Neural progenitor cell (in vitro differentiated cells): ENCODE data around the gene TMEM120B. TPM values are rescaled to one million over a fixed set of nuclear protein-coding genes. Genes with fewer than 3 reads are reported as not detected.

Source experiments
- DNase-seq: peaks from one replicate; pipeline ENCODE4 v3.0.0-alpha.2; 2016; ENCODE audit warnings: low spot score
- H2AFZ ChIP-seq: fragments of 200-600 bp; sonication (generic); replicated peaks from 2 replicates; pipeline ENCODE4 v1.6.1; 2016; ENCODE audit warnings: antibody characterized with exemption
- H3F3A ChIP-seq: fragments of 200-600 bp; sonication (generic); 2 replicates; pipeline ENCODE4 v1.6.1; 2016; ENCODE audit warnings: antibody characterized with exemption, low read depth
- H3K27ac ChIP-seq: fragments of 200-600 bp; sonication (generic); 2 replicates; pipeline ENCODE4 v1.5.1; 2016; ENCODE audit warnings: mild to moderate bottlenecking
- H3K27me3 ChIP-seq: fragments of 200-600 bp; sonication (generic); 2 replicates; pipeline ENCODE4 v1.6.1; 2016; ENCODE audit warnings: mild to moderate bottlenecking, moderate library complexity
- H3K36me3 ChIP-seq: fragments of 200-600 bp; sonication (generic); 2 replicates; pipeline ENCODE4 v1.5.1; 2016
- H3K4me1 ChIP-seq: fragments of 200-600 bp; sonication (generic); 2 replicates; pipeline ENCODE4 v1.6.1; 2016; ENCODE audit warnings: mixed run types
- H3K4me2 ChIP-seq: fragments of 200-600 bp; sonication (generic); 2 replicates; pipeline ENCODE4 v1.6.1; 2016
- H3K4me3 ChIP-seq: fragments of 200-600 bp; sonication (generic); 2 replicates; pipeline ENCODE4 v1.5.1; 2016
- H3K79me2 ChIP-seq: fragments of 200-600 bp; sonication (generic); 2 replicates; pipeline ENCODE4 v1.6.1; 2016; ENCODE audit warnings: low read depth
- H3K9ac ChIP-seq: fragments of 200-600 bp; sonication (generic); 2 replicates; pipeline ENCODE4 v1.6.1; 2016
- H3K9me3 ChIP-seq: fragments of 200-600 bp; sonication (generic); 2 replicates; pipeline ENCODE4 v1.5.1; 2016; ENCODE audit warnings: low read depth
- H4K20me1 ChIP-seq: fragments of 200-600 bp; sonication (generic); 2 replicates; pipeline ENCODE4 v1.6.1; 2016; ENCODE audit warnings: low read depth
- H3K27ac Mint-ChIP-seq: 3 replicates; pipeline ENCODE4 v1.8.0; 2021; ENCODE audit warnings: mixed read lengths
- H3K27me3 Mint-ChIP-seq: 2 replicates; pipeline ENCODE4 v1.8.0; 2022; ENCODE audit warnings: low read depth, mild to moderate bottlenecking, inconsistent platforms, moderate library complexity, mixed read lengths; ENCODE audit not compliant: insufficient read depth
- H3K36me3 Mint-ChIP-seq: 3 replicates; pipeline ENCODE4 v1.8.0; 2021; ENCODE audit warnings: mixed read lengths
- H3K4me1 Mint-ChIP-seq: 3 replicates; pipeline ENCODE4 v1.8.0; 2021; ENCODE audit warnings: mixed read lengths
- H3K4me3 Mint-ChIP-seq: 3 replicates; pipeline ENCODE4 v1.8.0; 2021; ENCODE audit warnings: mild to moderate bottlenecking, moderate library complexity, mixed read lengths
- H3K9me3 Mint-ChIP-seq: 3 replicates; pipeline ENCODE4 v1.8.0; 2020; ENCODE audit warnings: mixed read lengths
- CTCF ChIP-seq: fragments of 200-600 bp; sonication (generic); IDR thresholded peaks from 2 replicates; pipeline ENCODE4 v1.5.1; 2017; ENCODE audit warnings: antibody characterized with exemption, mild to moderate bottlenecking
- EZH2 ChIP-seq: fragments of 200-600 bp; sonication (generic); IDR thresholded peaks from 2 replicates; pipeline ENCODE4 v1.6.1; 2017; ENCODE audit warnings: antibody characterized with exemption, mild to moderate bottlenecking, moderate library complexity
- EZH2phosphoT487 ChIP-seq: fragments of 200-600 bp; sonication (generic); IDR thresholded peaks from 2 replicates; pipeline ENCODE4 v1.6.1; 2017; ENCODE audit warnings: antibody characterized with exemption
- total RNA-seq: library from RNA; depleted of rRNA; stranded (reverse); fragments of >200 nt; gene quantifications from 2 replicates; pipeline ENCODE4 v1.2.3, GENCODE V29; 2015; ENCODE audit warnings: low replicate concordance

TMEM120B gene
- total RNA-seq, 1 donor from 2014 or later, result 4.7 TPM

- Mint-ChIP-seq H3K27ac (peak overlapping the region; percentile 15), H3K4me1 (peaks cover 41% of the 10 kb centered on the region), H3K9me3 (no peaks in the 10 kb centered on the region), H3K36me3 (no peaks in the 10 kb centered on the region), H3K27me3 (peaks cover 6% of the 10 kb centered on the region), H3K4me3 (peak overlapping the region; percentile 89)
- Histone ChIP-seq H3K79me2 (peaks cover 25% of the 10 kb centered on the region), H3K36me3 (no peaks in the 10 kb centered on the region), H3K4me1 (peaks cover 11% of the 10 kb centered on the region), H3K4me2 (peak overlapping the region; percentile 90), H3K9me3 (no peaks in the 10 kb centered on the region), H3K4me3 (peak overlapping the region; percentile 94), H3K27ac (no peak overlapping the region), H3K9ac (peak overlapping the region; percentile 25), H4K20me1 (peaks cover 9% of the 10 kb centered on the region), H3F3A (peaks cover 28% of the 10 kb centered on the region), H2AFZ (peak overlapping the region; percentile 87), H3K27me3 (no peaks in the 10 kb centered on the region)
- TF ChIP-seq CTCF (no peak), EZH2 (no peak), EZH2phosphoT487 (no peak)
- DNase-seq, result no peak
Measured at GRCh38 chr12:121711361-121712189, 977 bp upstream of the TMEM120B start.

- no peaks in the 10 kb centered on the region for H3K27me3 ChIP-seq
- H3K9me3 Mint-ChIP-seq, result no peaks in the 10 kb centered on the region
- no peaks in the 10 kb centered on the region for H3K36me3 ChIP-seq
- peak overlapping the region; percentile 15 for H3K27ac Mint-ChIP-seq
- H3K4me3 ChIP-seq, result peak overlapping the region; percentile 94
- H3K27me3 Mint-ChIP-seq, result peaks cover 6% of the 10 kb centered on the region
- H3K36me3 Mint-ChIP-seq, result no peaks in the 10 kb centered on the region
- peak; percentile 65 for DNase-seq
- peak overlapping the region; percentile 25 for H3K9ac ChIP-seq
- no peak overlapping the region for H3K27ac ChIP-seq
- peaks cover 12% of the 10 kb centered on the region for H4K20me1 ChIP-seq
- H3K4me1 Mint-ChIP-seq, result peaks cover 47% of the 10 kb centered on the region
- H3K9me3 ChIP-seq, result no peaks in the 10 kb centered on the region
- H3K4me3 Mint-ChIP-seq, result peak overlapping the region; percentile 89
- H3K4me1 ChIP-seq, result peaks cover 15% of the 10 kb centered on the region
- no peak for TF ChIP-seq CTCF
- TF ChIP-seq EZH2, result no peak
- TF ChIP-seq EZH2phosphoT487, result no peak
- H3F3A ChIP-seq, result peaks cover 33% of the 10 kb centered on the region
- peaks cover 29% of the 10 kb centered on the region for H3K79me2 ChIP-seq
- peak overlapping the region; percentile 90 for H3K4me2 ChIP-seq
- peak overlapping the region; percentile 87 for H2AFZ ChIP-seq
Measured at GRCh38 chr12:121712190-121712460, 427 bp upstream of the TMEM120B start.

- peaks cover 16% of the 10 kb centered on the region for H4K20me1 ChIP-seq
- H3K27ac ChIP-seq, result no peak overlapping the region
- Mint-ChIP-seq H3K36me3 (no peaks in the 10 kb centered on the region), H3K9me3 (no peaks in the 10 kb centered on the region), H3K27me3 (peaks cover 6% of the 10 kb centered on the region), H3K4me3 (peak overlapping the region; percentile 89), H3K27ac (no peak overlapping the region), H3K4me1 (peaks cover 50% of the 10 kb centered on the region)
- H3K79me2 ChIP-seq, result peaks cover 40% of the 10 kb centered on the region
- peak overlapping the region; percentile 90 for H3K4me2 ChIP-seq
- peaks cover 34% of the 10 kb centered on the region for H3F3A ChIP-seq
- H3K9ac ChIP-seq, result no peak overlapping the region
- H3K4me1 ChIP-seq, result peaks cover 15% of the 10 kb centered on the region
- H3K4me3 ChIP-seq, result peak overlapping the region; percentile 94
- no peaks in the 10 kb centered on the region for H3K9me3 ChIP-seq
- peak overlapping the region; percentile 98 for H2AFZ ChIP-seq
- no peak for TF ChIP-seq EZH2phosphoT487
- no peak for TF ChIP-seq CTCF
- TF ChIP-seq EZH2, result no peak
- DNase-seq, result no peak
- H3K36me3 ChIP-seq, result no peaks in the 10 kb centered on the region
- no peaks in the 10 kb centered on the region for H3K27me3 ChIP-seq
Measured at GRCh38 chr12:121713257-121713777, 765 bp downstream of the TMEM120B start.
